ENCODE results near the gene POLD1. TPM values are rescaled to one million over a fixed set of nuclear protein-coding genes. Genes with fewer than 3 reads are reported as not detected.

POLD1 gene
- total RNA-seq, 2 donors from 2014 or later = 146 to 202 TPM

DNA sequence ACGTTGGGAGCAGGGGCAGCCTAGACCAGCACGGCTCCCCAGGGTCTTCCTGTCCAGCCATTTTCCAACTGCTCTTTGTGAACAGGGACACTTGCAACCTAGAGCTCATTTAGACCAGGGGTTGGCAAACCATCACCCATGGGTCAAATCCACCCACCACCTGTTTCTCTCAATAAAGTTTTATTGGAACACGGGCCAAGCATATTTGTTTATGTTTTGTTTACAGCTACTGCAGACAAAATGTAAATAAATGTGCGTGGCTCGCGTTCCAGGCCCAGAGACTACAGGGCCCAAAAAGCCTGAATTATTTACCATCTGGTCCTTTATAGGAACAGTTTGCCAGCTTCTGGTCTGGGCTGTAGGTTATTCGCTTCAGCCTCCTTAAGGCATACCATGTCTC lies 78.8 kb downstream of the POLD1 start:
- H3K4me3 Mint-ChIP-seq = no peak overlapping the region
- H3K4me1 Mint-ChIP-seq = peaks cover 12% of the 10 kb centered on the region
- peaks cover 4% of the 10 kb centered on the region for H3K27me3 Mint-ChIP-seq
- no peaks in the 10 kb centered on the region for H3K36me3 Mint-ChIP-seq (ENCODE audit: low read depth)
- no peak for ATAC-seq (replicated peaks)
- H3K9me3 Mint-ChIP-seq = no peaks in the 10 kb centered on the region
- no peak overlapping the region for H3K27ac Mint-ChIP-seq

DNA sequence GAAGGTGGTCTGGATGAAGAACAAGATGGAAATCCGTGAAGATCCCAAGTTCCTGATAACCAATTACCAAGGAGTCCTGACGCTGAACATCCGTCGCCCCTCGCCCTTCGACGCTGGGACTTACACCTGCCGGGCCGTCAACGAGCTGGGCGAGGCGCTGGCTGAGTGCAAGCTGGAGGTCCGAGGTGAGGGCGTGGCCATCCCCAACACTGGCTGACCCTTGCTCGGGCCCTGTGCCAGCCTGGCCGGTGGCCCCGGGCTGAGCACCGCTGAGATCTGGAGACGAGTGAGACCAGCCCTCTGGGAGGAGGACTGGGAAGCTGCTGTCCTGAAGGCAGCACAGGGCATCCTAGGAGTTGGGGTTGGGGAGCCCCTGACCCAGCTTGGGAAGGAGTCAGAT lies 80.2 kb downstream of the POLD1 start:
- Mint-ChIP-seq H3K4me3 (no peak overlapping the region), H3K4me1 (peaks cover 12% of the 10 kb centered on the region), H3K27ac (no peak overlapping the region), H3K36me3 (ENCODE audit: low read depth) (no peaks in the 10 kb centered on the region), H3K9me3 (no peaks in the 10 kb centered on the region), H3K27me3 (peaks cover 7% of the 10 kb centered on the region)
- no peak for ATAC-seq (replicated peaks)

- no peak overlapping the region for H3K27ac Mint-ChIP-seq
- peaks cover 11% of the 10 kb centered on the region for H3K4me1 Mint-ChIP-seq
- no peak for ATAC-seq (replicated peaks)
- H3K9me3 Mint-ChIP-seq = no peaks in the 10 kb centered on the region
- H3K27me3 Mint-ChIP-seq = peaks cover 7% of the 10 kb centered on the region
- H3K36me3 Mint-ChIP-seq (ENCODE audit: low read depth) = no peaks in the 10 kb centered on the region
- H3K4me3 Mint-ChIP-seq = no peak overlapping the region
Observed at GRCh38 chr19:50465000-50465399, 80.9 kb downstream of the POLD1 start.

DNA sequence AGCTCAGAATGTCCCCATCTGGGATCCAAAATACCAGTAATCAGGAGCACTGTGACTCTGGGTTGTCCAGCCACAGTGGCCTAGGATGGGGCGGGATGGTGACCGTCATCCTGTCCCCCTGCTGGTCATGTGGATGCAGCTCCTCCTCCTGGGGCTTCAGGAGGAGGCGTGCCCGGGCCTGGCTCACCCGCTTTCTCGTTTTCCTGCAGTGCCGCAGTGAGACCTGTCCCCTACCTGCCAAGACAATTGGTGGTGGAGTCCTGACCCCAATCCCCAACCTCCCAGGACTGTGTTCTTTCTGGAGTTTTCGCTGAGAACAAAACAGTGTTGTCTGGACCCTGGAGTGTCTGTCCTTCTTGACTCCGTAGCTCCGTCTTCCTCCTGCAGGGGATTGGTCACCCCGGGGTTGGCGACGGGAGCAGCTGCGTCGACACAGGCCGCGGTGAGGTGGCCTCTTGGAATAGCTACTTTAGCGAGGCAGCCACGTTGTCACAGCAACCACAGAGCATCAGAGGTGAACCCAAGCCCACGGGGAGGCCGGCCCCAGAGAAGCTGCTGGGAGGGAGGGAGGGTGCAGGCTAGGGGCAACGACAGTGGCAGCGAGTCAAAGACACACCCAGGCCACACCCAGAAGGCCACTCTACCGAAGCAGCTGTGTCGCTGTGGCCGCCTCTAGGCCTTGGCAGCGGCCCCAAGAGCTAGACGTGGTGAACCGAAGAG lies 82.0 kb downstream of the POLD1 start:
- Mint-ChIP-seq H3K9me3 (no peaks in the 10 kb centered on the region), H3K27ac (no peak overlapping the region), H3K27me3 (peaks cover 7% of the 10 kb centered on the region), H3K4me3 (no peak overlapping the region), H3K36me3 (ENCODE audit: low read depth) (no peaks in the 10 kb centered on the region), H3K4me1 (peaks cover 4% of the 10 kb centered on the region)
- no peak for ATAC-seq (replicated peaks)

DNA sequence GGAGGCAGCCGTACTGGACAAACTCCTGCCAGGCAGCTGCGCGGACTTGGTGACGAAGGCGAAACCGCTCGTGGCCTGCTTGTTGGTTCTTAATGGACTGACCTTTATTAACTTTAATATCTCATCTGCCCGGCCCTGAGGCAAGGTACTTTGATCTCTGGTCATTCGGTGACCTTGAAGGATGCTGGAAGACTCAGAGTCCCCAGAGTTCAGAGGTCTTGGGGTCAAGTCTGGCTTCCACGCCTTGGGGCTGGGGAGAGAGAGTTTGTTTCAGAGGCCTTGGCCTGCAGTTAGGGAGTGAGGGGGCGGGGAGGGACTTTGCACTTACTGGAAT lies 82.5 kb downstream of the POLD1 start:
- ATAC-seq (replicated peaks) = no peak
- no peaks in the 10 kb centered on the region for H3K36me3 Mint-ChIP-seq (ENCODE audit: low read depth)
- H3K27ac Mint-ChIP-seq = no peak overlapping the region
- peaks cover 7% of the 10 kb centered on the region for H3K27me3 Mint-ChIP-seq
- H3K4me1 Mint-ChIP-seq = no peaks in the 10 kb centered on the region
- H3K9me3 Mint-ChIP-seq = no peaks in the 10 kb centered on the region
- H3K4me3 Mint-ChIP-seq = no peak overlapping the region

- no peak for ATAC-seq (replicated peaks)
- H3K27me3 Mint-ChIP-seq = peaks cover 7% of the 10 kb centered on the region
- H3K4me1 Mint-ChIP-seq = no peaks in the 10 kb centered on the region
- no peaks in the 10 kb centered on the region for H3K9me3 Mint-ChIP-seq
- no peaks in the 10 kb centered on the region for H3K36me3 Mint-ChIP-seq (ENCODE audit: low read depth)
- no peak overlapping the region for H3K4me3 Mint-ChIP-seq
- no peak overlapping the region for H3K27ac Mint-ChIP-seq
Observed at GRCh38 chr19:50467566-50467965, 83.4 kb downstream of the POLD1 start.

Other genes with a start within 250 kb of the POLD1 start
- not detected for gene IZUMO2, start 221.1 kb upstream of the POLD1 start, total RNA-seq
- gene MYH14, start 180.7 kb upstream of the POLD1 start, total RNA-seq = not detected
- gene KCNC3, start 55.0 kb upstream of the POLD1 start, total RNA-seq = 10 to 100 TPM; 12.8 to 18.8 TPM
- gene NAPSA, start 18.7 kb upstream of the POLD1 start, total RNA-seq = 10 to 100 TPM; 54.6 to 86.0 TPM
- 10 to 100 TPM; 58.3 to 81.3 TPM for gene NR1H2, start 7.9 kb upstream of the POLD1 start, total RNA-seq
- 1 to 10 TPM; 1.9 to 2.4 TPM for gene SPIB, start 34.6 kb downstream of the POLD1 start, total RNA-seq
- gene MYBPC2, start 48.5 kb downstream of the POLD1 start, total RNA-seq = 1 to 10 TPM in 1 of 2 donors, under 1 TPM in 1; 0.28 to 4.6 TPM
- gene EMC10, start 92.2 kb downstream of the POLD1 start, total RNA-seq = 10 to 100 TPM; 31.3 to 57.8 TPM
- gene GARIN5A, start 92.5 kb downstream of the POLD1 start, total RNA-seq = 1 to 10 TPM in 1 of 2 donors, under 1 TPM in 1; 0.39 to 1.2 TPM
- gene JOSD2, start 126.8 kb downstream of the POLD1 start, total RNA-seq = 10 to 100 TPM; 37.5 to 45.8 TPM
- not detected for gene ASPDH, start 129.6 kb downstream of the POLD1 start, total RNA-seq
- not detected for gene LRRC4B, start 184.1 kb downstream of the POLD1 start, total RNA-seq

All from activated T-helper 17 cell treated with anti-CD3 and anti-CD28 coated beads, Interleukin-2, amount 50 U/mL, for 72 hours (primary cell).